Vagina (tissue), 2 donors: Measurements from ENCODE around the gene DOK6.

Experiments used
- POLR2A ChIP-seq, 2 donors: fragments of 450-650 bp; IDR thresholded peaks; one replicate each; pipeline ENCODE4 v1.6.1; 2017; ENCODE audit warnings: antibody characterized with exemption in 2 of 2, mild to moderate bottlenecking in 2 of 2, moderate library complexity in 2 of 2
- POLR2AphosphoS5 ChIP-seq, 2 donors: sonication (generic); formaldehyde crosslinking; IDR thresholded peaks; one replicate each; pipeline ENCODE4 v1.9.0; 2017; ENCODE audit warnings: antibody characterized with exemption in 2 of 2, mild to moderate bottlenecking in 2 of 2, low read depth in 1 of 2; ENCODE audit not compliant: insufficient read depth in 1 of 2
- TF ChIP-seq, protein P1 (sequence below), 3 experiments: fragments of 450-650 bp in 2 of 3; fragments of 200-600 bp in 1 of 3; sonication (generic) in 1 of 3; IDR thresholded peaks; one replicate each; pipeline ENCODE4 v1.5.1; 2017 to 2019; ENCODE audit warnings: antibody characterized with exemption in 3 of 3, mild to moderate bottlenecking in 2 of 3, moderate library complexity in 2 of 3

- TF ChIP-seq, protein P1, sequence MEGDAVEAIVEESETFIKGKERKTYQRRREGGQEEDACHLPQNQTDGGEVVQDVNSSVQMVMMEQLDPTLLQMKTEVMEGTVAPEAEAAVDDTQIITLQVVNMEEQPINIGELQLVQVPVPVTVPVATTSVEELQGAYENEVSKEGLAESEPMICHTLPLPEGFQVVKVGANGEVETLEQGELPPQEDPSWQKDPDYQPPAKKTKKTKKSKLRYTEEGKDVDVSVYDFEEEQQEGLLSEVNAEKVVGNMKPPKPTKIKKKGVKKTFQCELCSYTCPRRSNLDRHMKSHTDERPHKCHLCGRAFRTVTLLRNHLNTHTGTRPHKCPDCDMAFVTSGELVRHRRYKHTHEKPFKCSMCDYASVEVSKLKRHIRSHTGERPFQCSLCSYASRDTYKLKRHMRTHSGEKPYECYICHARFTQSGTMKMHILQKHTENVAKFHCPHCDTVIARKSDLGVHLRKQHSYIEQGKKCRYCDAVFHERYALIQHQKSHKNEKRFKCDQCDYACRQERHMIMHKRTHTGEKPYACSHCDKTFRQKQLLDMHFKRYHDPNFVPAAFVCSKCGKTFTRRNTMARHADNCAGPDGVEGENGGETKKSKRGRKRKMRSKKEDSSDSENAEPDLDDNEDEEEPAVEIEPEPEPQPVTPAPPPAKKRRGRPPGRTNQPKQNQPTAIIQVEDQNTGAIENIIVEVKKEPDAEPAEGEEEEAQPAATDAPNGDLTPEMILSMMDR (IDR thresholded peaks at IDR 0.05), result no peak
- TF ChIP-seq POLR2AphosphoS5 (IDR thresholded peaks at IDR 0.05; ENCODE audit: insufficient read depth in 1 of 2, low read depth in 1 of 2) (no peak), POLR2A (IDR thresholded peaks at IDR 0.05) (no peak)
Observed at GRCh38 chr18:69763002-69763401, 362.3 kb downstream of the DOK6 start.
